ENCODE measurements around the gene GPR107. TPM values are rescaled to one million over a fixed set of nuclear protein-coding genes. Genes with fewer than 3 reads are reported as not detected.
A peak's percentile ranks its signal among the peaks of the same experiment; 100 is the strongest.

GPR107 gene
- total RNA-seq, 1 donor, result 30.9 TPM

DNA sequence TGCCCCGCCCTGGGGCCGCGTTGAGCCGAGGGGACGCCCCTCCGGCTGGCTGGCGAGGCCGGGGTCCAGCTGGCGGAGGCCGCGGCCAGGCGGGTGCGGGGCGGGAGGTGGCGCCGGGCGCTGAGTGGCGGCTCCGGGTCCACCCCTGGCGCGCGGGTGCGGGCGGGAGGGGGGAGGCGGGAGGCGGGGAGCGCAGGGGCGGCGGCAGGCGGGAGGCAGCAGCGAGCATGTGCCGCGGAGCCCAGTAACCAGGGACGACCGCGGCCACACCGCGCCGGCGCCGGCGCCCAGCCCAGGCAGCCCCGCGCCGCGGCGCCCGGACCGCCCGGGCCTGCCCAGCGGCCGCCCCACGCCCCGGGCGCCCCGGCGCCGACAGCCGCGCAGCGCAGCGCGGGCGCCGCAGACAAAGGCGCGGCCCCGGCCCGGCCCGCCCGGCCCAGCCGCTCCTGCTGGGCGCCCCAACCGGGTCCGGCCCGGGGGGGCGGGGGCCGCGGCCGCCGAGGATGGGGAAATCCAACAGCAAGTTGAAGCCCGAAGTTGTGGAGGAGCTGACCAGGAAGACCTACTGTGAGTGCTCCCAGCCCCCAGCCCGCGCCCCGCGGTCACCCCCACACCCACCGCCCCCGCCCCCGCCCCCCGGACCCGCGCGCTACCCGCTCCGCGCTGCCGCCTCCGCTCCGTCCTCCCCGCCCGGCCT, 118.6 kb downstream of the GPR107 start, which contains the start of gene NCS1:
NCS1 (plus strand) TSS at position 244 of the 697 bp plus-strand sequence; CDS start at position 504, 260 bp downstream.
- DNase-seq (ENCODE audit: low read depth), result peak; percentile 53
- peak within 1 kb of the TSS; percentile 82 for H3K4me3 ChIP-seq (ENCODE audit: low read depth, low read length)
- TF ChIP-seq, protein P1, sequence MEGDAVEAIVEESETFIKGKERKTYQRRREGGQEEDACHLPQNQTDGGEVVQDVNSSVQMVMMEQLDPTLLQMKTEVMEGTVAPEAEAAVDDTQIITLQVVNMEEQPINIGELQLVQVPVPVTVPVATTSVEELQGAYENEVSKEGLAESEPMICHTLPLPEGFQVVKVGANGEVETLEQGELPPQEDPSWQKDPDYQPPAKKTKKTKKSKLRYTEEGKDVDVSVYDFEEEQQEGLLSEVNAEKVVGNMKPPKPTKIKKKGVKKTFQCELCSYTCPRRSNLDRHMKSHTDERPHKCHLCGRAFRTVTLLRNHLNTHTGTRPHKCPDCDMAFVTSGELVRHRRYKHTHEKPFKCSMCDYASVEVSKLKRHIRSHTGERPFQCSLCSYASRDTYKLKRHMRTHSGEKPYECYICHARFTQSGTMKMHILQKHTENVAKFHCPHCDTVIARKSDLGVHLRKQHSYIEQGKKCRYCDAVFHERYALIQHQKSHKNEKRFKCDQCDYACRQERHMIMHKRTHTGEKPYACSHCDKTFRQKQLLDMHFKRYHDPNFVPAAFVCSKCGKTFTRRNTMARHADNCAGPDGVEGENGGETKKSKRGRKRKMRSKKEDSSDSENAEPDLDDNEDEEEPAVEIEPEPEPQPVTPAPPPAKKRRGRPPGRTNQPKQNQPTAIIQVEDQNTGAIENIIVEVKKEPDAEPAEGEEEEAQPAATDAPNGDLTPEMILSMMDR (IDR thresholded peaks at IDR 0.05; ENCODE audit: insufficient read depth, low read length), result no peak

DNA sequence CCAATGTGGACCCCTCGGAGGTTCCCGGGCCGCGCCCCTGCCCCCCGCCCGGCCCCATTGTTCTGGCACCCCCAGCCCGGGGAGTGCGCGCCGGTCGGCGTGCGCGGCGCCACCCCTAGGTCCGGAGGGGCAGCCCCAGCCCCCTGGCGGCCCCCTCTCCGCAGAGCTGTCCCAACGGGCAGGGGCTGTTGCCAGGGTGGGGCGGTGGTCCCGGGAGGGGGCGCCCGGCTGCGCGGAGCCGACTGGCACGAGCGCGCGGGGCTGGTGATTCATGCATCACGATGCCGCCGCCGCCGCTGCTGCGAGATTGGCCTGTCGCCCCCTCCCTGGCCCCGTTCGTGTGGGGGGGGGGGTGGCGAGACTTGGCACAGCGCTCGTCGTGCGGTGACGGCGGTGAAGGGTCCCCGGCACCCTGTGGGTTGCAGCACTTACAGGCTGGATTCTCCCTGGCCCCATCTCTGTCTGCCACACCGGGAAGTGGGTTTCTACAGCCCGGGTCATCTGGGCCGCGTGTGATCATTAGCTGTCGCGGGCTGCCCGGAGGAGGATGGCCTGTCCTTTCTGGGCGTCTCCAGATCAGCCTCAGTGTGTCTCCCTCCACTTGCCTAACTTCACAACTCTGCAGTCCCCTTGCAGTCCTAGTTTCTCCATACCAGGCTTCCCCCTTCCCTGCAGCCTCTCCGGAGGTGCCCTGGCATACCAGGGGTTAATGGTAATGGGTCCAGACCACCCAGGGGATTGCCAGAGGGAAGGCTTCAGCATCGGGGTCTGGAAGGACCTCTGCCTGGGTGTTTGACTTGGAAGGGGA, 119.4 kb downstream of the GPR107 start:
- DNase-seq (ENCODE audit: low read depth), result no peak
- peak overlapping the region; percentile 82 for H3K4me3 ChIP-seq (ENCODE audit: low read depth, low read length)
- TF ChIP-seq, protein P1 (IDR thresholded peaks at IDR 0.05; ENCODE audit: insufficient read depth, low read length), result no peak

DNA sequence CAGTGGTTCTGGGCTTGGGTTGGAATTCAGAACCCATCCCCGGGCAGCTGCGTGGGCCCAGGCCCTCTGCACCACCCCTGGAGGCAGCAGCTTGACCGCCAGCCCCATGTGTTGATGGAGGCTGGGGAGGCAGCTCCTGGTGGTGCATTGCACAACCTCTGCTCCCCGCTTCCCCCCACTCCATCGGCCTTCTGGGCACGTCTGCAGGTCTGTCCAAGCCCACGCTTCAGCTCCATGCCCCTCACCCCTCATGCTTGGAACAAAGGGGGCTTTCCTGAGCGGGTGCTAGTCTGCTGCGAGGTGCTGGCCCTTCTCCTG, 119.9 kb downstream of the GPR107 start:
- TF ChIP-seq, protein P1 (IDR thresholded peaks at IDR 0.05; ENCODE audit: insufficient read depth, low read length), result no peak
- DNase-seq (ENCODE audit: low read depth), result no peak
- H3K4me3 ChIP-seq (ENCODE audit: low read depth, low read length), result peak overlapping the region; percentile 82

DNA sequence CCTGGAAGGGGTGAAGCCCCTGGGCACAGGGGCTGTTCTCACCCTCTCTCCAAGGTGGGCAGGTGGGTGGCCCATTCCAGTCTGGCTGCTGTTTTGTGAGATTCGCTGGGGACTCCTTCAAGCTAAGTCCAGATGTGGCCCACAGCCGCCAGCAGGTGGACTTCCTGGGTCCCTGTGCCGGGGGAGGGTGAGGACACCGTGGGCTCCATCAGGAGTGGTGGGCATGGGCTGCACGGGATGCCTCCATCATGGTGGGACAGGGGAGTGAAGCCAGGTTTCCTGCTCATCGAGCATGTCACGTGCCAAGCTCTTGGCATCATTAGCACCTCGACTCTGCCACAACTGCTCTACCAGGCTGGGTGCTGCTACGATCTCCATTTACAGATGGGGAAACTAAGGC, 120.3 kb downstream of the GPR107 start:
- H3K4me3 ChIP-seq (ENCODE audit: low read depth, low read length), result peak overlapping the region; percentile 82
- TF ChIP-seq, protein P1 (IDR thresholded peaks at IDR 0.05; ENCODE audit: insufficient read depth, low read length), result no peak
- DNase-seq (ENCODE audit: low read depth), result no peak

DNA sequence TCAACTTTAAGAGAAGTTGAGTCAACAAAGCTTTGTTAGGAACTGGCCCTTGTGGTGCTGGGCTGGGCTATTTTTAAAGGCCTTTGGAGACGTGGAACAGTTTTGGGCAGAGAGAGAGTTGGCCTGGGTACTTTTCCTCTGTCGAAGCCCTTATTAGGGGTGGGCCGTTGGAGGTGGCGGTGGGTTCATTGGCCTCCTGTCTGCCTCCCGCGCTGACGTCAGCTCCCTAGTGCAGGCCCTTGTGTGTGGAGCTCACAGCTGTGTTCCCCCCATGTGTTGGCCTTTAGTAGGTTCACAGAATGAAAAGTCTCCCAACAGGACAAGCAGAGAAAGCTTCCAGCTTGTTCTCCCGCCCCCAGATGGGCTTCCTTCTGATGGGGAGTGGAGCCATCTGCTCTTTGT, 121.2 kb downstream of the GPR107 start:
- no peak for DNase-seq (ENCODE audit: low read depth)
- no peak overlapping the region for H3K4me3 ChIP-seq (ENCODE audit: low read depth, low read length)
- TF ChIP-seq, protein P1 (IDR thresholded peaks at IDR 0.05; ENCODE audit: insufficient read depth, low read length), result no peak

DNA sequence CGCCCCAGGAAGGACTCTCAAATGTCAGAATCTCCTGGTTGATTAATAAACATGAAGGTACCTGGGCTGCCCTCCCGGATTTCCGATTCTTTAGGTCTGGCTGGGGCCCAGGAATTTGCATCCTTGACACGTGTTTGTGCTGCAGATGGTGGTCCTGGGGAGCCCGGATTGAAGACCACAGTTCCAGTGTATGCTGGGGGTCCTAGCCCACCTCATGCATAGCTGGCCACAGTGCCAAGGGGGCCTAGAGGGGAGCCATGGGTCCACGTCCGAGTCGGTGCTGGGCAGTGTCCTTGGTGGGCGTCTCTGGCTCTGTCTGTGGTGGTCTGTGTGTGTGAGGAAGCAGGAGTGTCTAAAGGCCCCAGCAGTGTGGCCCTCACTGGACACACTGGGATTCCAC, 121.6 kb downstream of the GPR107 start:
- TF ChIP-seq, protein P1 (IDR thresholded peaks at IDR 0.05; ENCODE audit: insufficient read depth, low read length), result no peak
- H3K4me3 ChIP-seq (ENCODE audit: low read depth, low read length), result no peak overlapping the region
- no peak for DNase-seq (ENCODE audit: low read depth)
